NCI-H2029 (cell line): Measurements from ENCODE around the gene MCM8.

Experiments
- DNase-seq: peaks from one replicate; lab custom pipeline; 2025; lab: John Stamatoyannopoulos, UW

Gene MCM8

GRCh38 chr20:5950271-5951031 lies at the start of gene MCM8, which contains the start of gene TRMT6:
TSS of gene MCM8 (plus strand) at chr20:5950652. CDS start at chr20:5952016, 1,364 bp downstream.
TSS of gene TRMT6 (minus strand) at chr20:5950533. CDS start at chr20:5950405, 128 bp downstream.
- peak; percentile 98 for DNase-seq

DNA sequence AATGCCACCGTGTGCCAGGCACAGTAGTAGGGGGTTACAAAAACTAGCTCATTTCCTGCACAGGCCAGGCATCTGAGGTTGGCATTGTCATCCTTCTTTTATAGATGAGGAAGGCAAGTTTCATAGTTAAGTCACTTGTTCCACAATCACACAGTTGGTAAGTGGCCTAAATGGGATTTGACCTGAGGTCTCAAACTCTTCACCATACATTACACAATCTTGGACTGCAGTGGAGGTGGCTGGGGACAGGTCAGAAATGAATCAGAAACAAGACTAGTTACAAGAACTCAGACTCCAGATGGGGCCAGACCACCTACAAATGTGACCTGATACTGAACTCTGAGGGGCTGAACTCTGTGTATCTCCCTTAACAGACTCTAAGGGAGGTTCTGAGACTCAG lies 49.5 kb upstream of the MCM8 start:
- no peak for DNase-seq

DNA sequence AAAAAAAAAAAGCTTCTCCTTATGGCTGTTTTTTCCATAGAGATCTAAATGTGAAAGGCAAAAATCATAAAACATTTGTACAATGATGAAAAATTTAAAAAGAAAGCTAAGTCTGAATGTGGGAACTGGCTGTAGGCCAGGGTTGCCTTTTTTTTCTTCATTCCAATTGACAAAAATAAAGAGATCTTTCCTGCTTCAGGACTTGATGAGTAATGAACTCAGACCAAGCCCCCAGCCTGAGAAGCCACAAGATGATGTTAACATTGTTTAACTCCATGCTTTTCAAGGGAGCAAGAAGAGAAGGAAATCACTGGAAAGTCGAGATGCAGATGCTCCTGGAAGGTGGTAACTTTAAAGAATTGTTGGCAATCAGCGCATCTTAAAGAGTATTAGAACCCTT lies 41.5 kb upstream of the MCM8 start:
- no peak for DNase-seq

DNA sequence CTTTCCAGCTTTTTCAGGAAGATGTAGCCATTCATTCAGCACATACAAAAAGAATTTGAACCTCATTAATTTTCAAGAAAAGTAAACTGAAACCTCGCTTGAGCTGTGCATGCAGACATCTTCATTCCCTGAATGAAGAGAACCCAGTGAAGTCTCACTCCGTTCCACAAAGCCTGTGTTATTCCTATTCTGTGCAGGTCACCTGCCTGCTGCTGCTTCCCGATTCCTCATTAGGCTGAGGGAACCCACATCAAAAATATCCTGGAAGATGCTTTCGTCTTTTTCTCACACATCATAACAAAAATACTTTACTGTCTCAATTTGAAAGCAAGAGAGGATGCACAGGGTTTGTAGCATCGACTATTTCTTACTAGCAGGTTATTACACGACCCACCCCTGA lies 40.3 kb upstream of the MCM8 start:
- no peak for DNase-seq

DNA sequence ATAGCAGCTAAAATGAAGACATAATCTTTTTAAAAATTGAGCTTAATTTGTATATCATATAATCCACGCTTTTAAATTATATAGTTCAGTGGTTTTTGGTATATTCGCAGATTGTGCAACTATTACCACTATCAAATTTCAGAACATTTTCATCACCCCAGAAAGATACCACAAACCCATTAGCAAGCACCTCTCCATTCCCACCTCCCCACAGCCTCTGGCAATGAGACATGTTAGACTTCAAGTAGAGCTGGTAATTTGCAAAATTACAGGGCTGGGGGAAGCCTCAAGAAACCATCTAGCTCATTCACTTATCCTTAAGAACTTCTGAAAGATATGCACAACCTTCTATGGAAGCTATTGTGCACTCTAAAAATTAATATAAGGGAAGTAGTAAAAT lies 37.3 kb upstream of the MCM8 start:
- DNase-seq, result no peak

- DNase-seq, result no peak
These were observed 35.6 kb upstream of the MCM8 start for GRCh38 chr20:5914859-5915258.

DNA sequence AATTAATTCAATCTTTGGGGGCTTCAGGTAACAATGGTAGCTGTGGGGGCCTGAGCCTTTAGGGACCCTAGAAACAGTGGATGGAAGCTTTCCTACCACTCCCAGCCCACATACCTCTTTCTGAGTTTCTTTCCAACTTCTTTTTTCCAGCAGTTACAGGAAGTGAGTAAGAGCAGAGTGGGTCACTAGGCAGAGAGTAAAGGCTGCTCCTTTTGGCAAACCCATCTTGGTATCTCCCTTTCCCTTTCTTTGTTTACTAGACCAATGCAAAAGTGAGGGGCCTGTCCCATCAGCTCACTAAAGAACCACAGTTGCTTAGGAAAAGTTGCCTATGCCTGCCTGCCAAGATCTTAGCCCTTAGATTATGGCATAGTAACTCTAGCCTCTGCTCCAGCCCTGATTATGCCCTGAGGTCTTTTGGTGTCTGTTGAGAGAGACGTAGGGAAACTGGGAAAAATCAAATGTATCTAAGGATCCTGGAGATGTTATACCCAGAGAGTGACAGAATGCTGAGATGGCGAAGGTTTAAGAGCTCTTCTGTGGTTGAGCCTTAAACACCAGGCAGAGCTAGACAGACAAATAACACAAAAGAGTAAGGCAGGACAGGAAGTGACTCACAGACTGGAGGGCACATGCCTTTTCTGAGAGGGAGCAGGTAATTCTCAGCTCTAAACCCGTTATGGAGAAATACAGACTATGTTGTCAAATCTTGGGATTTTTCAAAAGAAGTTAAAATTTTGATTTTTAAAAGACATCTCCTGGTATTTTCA lies 31.4 kb upstream of the MCM8 start:
- DNase-seq, result peak; percentile 19

DNA sequence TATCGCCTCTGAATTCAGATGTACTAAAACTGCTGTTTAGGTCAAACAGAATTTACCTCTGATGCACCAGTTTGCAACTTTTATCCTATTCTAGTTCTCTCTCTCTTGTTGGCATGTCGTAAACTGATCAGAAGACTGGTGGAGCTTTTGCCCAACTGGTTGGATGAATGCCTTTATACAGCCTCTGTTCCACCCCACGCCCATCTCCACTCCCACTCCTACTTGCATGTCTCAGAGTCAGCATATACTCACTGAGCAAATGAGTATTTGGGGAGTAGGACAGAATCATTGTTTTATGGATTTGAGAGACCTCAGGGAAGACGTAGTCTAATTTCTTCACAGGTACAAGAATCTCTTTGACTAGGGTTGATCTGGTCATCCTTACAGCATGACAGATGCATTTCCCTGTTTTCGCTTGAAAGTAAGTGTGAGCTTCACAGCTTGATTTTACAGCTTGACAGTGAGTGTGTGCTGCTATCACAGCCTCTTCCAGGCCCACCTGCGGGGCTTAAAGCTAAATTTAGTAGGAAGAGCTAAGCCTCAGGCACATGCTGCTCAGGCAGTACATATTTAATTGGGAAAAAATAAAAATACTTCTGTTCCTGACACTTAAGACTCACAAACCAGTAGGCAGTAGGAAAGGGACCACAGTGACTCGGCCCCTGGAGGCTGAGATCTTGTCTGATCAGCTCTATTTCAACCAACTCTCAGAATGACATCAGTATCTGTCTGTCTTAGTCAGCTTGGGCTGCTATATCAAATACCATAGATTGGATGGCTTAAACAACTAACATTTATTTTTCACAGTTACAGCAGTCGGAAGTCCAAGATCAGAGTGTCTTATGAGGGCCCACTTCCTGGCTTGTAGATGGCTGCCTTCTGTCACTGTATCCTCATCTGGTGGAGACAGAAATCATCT lies 30.6 kb upstream of the MCM8 start:
- no peak for DNase-seq

- DNase-seq, result no peak
These were observed 29.9 kb upstream of the MCM8 start for GRCh38 chr20:5920581-5920980.

GRCh38 chr20:5923493-5923892 lies 27.0 kb upstream of the MCM8 start:
- DNase-seq, result no peak

DNA sequence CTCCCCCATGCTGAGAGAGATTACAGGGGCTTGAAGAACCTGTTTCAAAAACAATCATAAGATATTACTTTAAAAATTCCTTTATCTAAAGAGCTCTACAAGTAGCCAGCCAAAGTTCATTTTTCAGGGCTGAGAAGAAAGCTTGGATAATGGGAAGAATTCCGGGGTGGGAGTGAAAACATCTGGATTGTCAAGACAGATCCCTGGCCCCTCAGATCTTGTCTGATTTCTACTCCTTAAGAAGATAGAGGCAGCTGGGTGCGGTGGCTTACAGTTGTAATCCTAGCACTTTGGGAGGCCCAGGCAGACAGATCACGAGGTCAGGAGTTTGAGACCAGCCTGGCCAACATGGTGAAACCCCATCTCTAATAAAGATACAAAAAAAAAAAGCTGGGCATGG lies 24.9 kb upstream of the MCM8 start:
- no peak for DNase-seq

DNA sequence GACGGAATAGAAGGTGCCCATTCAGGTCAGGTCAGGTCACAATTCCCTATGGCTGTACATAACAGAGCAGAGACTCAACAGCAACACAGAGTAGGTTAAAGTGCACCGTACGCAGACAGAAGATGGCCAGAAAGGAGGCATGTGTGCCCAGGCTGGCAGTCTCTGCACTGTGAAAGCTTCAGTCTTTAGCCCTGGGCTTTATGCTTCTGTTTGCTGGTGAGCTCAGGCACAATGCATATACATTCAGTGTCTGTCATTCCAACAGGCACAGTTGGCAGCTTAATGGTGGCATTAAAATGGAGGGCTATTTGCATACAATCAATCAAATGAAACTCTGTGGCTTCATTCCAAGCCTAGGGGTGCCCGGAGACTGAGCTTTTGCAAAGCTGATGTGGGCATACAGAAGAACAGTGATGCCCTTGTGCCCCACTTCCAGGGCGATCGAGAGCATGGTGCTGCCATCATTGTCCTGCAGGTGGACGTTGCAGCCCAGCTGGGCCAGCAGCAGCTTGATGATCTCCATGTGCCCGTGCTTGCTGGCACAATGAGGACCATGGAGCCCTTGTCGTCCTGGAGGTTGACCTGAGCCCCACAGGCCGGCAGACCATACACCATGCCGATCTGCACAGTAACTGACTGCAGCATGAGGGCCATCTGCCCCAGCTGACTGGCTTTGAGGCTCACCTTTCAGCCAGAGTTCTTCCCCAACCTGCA lies 22.5 kb upstream of the MCM8 start:
- DNase-seq, result no peak

- peak; percentile 21 for DNase-seq
These were observed 21.4 kb upstream of the MCM8 start for GRCh38 chr20:5928836-5929715.

- DNase-seq, result no peak
These were observed 19.0 kb upstream of the MCM8 start for GRCh38 chr20:5931411-5931810.

DNA sequence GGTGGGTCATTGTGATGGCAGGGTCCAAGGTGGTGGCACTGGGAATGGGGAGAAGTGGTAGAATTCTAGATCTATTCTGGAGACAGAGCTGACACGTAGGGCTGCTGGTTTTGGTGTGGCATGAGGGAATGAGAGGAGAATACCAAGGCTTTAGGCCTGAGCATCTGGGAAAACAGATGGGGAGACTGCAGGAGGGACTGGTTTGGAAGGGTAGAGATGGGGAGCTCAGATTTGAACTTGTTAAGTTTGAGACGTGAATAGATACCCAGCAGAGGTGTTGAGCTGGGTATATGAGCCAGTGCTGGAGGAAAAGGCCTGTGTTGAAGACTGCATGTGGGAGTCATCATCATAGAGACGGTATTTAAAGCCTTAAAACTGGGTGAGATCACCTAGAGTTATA lies 17.7 kb upstream of the MCM8 start:
- no peak for DNase-seq

DNA sequence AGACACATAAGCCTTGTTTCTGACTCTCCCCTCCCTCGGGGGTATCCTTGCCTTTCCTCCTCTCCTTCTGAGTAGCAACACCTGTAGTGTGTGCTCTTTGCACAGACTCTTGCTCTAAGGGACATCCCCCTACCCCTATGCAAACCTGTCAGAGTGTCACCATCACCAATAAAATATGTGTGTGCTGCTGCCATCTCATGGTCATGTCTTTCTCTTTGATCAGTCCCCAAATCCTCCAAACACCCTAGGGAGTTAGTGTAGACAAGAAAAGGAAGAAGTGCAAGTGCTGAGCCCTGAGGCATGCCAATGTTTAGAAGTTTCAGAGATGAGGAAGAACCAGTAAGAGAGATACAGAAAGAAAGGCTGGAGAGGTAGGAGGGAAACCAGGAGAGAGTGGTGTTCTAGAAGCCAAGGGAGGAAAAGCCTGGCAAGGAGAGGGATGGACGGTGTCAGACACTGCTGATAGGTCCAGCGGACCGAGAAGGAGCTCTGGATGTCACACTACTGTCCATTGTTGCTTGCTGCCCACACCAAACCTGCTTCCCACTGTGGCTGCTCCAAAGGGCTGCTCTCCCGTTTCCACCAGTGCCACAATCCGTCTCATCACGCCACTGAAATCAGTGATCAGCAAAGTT lies 16.5 kb upstream of the MCM8 start:
- DNase-seq, result no peak

- no peak for DNase-seq
These were observed 15.1 kb upstream of the MCM8 start for GRCh38 chr20:5935384-5935783.

GRCh38 chr20:5936238-5936637 lies 14.2 kb upstream of the MCM8 start:
- DNase-seq, result no peak

DNA sequence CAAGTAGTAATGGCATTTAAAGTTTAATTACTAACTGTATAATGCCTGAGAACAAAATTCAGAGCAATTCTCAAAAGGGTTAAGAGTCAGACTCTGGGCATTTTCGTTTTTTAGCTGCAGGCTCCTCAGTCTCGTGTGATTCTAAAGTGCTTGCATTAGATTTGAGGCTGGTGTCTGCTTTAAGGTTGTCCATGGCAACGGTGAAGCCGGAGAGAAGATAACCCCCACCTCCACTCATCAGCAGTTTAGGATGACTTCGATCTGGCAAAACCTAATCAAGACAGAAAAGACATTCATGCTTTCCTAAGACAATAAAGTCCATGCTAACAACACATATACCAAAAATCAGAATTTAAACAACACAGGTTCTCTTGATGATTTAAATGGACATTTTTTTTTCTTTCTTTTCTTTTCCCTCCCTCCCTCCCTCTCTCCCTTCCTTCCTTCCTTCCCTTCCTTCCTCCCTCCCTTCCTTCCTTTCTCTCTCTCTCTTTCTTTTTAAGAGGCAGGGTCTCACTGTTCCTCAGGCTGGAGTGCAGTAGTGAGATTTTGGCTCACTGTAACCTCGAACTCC lies 11.9 kb upstream of the MCM8 start:
- DNase-seq, result no peak

DNA sequence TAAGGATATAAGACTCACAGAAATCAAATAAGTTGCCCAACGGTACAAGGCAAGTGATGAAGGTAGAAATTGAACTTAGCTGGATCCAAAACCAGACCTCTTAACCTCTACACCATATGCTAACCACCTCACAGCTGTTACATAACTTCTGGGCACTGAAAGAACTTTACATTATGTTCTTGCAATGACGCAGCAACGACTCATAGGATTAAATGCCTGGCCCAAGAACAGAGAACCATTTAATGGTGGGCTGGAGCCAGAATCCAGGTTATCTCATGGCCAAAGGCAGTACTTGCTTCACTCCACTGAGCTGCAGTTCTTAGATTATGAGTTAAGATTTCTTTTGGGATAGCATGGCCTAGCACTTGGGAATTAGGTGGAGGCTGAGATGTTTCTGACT lies 4.5 kb upstream of the MCM8 start:
- no peak for DNase-seq
